ENCODE results near the gene FREY1.

The FREY1 gene

GRCh38 chr11:45927684-45928413, 20.8 kb upstream of the FREY1 start:
- DNase-seq, result no peak

DNA sequence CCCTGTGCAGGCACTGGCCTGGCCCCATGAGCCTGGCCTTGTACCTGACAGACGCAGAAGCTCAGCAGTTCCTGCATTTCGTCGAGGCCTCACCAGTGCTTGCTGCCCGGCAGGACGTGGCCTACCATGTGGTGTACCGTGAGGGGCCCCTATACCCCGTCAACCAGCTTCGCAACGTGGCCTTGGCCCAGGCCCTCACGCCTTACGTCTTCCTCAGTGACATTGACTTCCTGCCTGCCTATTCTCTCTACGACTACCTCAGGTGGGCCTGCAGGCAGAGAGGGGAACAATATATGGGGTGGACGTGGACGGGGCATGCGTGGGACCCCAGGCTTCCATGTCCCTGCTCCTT, 20.2 kb upstream of the FREY1 start:
- DNase-seq, result no peak

DNA sequence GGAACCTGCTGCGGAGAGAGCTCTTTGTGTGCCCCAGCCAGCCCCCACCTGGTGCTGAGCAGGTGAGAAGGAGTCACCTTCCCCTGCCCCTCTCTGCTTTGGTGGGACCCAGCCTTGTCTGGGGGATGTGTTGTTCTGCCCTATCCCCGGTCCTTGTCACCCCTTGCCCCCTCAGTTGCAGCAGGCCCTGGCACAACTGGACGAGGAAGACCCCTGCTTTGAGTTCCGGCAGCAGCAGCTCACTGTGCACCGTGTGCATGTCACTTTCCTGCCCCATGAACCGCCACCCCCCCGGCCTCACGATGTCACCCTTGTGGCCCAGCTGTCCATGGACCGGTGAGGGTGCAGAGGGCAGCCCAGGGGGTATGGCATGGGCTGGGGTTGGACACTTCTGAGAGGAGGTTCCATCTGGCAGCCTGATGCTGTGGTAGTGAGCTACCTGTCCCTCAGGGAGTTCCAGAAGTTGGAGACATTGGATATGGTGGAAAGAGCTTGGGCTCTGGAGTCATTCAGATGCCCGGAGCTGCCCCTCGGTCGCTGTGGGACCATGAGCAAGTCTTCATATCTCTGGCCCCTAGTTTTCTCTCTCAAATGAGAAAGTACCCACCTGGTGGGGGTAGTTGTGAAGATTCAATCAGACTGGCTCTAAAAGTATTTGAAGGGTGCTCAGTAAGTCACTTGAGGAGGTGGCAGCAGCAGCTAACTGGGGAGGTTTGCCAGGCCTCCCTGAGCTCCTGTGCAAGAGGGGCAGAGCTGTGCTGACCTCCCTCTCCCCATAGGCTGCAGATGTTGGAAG, 19.7 kb upstream of the FREY1 start:
- DNase-seq, result no peak

DNA sequence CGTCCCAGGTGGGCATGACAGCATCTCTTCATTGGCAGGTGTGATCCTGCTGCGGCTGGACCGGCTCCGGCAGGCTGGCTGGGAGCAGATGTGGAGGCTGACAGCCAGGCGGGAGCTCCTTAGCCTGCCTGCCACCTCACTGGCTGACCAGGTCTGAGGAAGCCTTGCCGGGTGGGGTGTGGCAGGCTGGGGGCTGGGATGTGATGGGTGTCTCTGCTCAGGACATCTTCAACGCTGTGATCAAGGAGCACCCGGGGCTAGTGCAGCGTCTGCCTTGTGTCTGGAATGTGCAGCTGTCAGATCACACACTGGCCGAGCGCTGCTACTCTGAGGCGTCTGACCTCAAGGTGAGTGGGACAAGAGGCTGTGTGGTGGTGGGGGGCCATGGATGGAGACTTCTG, 18.9 kb upstream of the FREY1 start:
- DNase-seq, result no peak

GRCh38 chr11:45925550-45925949, 18.5 kb upstream of the FREY1 start:
- DNase-seq, result no peak

GRCh38 chr11:45924927-45925326, 17.9 kb upstream of the FREY1 start:
- DNase-seq, result no peak

- DNase-seq, result no peak
Measured at GRCh38 chr11:45924036-45924915, 17.2 kb upstream of the FREY1 start.

- no peak for DNase-seq
Measured at GRCh38 chr11:45922425-45923082, 15.5 kb upstream of the FREY1 start, which contains the start of gene LARGE2. Gene LARGE2, plus strand, starts transcription at chr11:45922656. Its CDS starts 227 bp downstream, at chr11:45922883.

- no peak for DNase-seq
Measured at GRCh38 chr11:45921561-45922424, 14.7 kb upstream of the FREY1 start.

DNA sequence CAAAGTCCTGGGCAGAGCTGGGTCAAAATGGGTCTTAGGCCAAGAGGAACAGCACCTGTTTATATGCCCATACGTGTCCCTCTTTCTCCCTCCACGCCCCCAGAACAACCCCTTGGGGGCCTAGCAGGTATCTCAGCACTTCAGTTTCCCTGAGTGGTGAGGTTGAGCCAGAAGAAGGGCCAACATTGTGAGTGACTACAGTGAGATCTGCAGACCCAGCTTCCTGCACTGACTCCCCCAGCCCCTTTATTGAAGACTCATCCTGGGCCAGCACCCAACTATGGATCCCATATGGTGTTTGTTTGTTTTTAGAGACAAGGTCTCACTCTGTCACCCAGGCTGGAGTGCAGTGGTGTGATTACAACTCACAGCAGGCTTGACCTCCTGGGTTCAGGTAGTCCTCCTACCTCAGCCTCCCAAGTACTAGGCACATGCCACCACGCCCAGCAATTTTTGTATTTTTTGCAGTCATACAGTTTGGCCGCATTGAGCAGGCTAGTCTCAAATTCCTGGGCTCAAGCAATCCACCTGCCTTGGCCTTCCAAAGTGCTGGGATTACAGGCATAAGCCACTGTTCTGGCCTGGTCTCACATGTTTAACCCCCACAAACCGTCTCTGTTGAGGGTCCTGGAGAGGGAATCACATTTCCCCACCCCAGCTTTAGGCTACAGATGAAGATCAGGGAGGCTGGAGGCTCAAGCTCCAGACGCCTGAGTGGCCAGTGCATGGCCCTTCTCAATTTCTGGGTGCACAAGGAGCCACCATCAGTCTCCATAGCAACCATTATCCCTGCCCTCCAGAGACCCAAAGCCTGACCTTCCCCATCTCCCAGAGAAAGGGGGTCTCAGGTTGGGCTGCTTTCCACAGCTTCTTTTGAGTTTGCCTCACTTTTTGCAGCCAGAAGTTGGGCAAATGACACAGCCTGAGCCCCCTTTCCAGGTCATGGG, 13.7 kb upstream of the FREY1 start:
- no peak for DNase-seq

DNA sequence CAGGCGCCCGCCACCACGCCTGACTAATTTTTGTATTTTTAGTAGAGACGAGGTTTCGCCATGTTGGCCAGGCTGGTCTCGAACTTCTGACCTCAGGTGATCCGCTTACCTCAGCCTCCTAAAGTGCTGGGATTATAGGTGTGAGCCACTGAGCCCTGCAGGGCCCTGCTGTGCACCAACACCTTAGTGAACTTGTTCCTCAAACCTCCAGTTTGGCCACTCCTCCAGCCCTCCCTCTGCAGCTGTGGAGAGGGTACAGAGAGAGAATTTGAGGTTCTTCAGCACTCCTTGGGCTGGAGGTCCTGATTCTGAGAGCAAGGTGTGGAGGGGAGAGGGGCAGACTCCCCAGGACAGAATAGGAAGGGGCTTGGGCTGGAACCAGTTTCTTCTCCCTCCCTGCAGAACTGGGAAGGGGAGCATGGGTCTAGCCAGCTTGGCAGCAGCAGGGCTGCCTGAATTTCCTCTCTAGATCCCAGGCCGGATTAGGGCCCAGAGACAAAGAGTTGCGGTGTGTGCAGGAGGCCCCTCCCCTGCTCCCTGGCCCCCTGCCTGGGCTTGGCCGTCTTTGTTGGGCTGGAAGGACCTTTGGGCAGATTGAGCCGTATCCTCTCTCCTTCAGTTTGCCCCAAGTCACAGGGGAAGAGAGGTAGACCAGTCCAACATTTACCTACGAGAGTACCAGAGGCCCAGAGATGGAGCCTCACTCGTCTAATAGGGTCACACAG, 12.9 kb upstream of the FREY1 start:
- no peak for DNase-seq

- no peak for DNase-seq
Measured at GRCh38 chr11:45918962-45919675, 12.0 kb upstream of the FREY1 start.

DNA sequence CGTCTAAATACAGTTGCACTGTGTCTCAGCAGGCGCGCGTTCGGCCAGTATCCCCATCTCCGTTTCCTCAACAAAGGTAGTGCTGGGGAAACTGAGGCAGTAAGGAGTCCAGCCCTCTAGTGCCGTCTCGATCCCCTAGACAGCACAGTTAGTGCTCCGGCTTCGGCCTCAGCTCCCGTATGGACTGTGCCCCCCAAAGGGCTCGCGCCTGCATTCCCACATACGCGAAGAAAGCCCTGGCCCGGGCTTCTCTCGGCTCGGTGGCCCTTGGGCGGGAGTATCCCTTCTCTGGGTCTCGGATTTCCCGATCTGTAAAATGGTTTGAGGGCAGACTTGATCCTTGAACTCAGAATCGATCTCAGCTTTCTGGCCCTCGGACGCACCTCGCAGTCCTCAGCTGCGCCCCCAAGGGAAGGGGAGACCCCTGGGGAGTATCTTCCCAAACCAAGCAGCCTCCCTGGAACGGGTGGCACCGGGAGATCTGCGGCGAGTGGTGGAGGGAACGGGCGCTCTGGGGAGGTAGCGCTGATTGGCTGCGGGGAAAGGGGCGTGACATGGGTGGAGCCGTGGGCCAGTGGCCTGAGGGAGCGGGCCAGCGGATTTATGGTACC, 11.4 kb upstream of the FREY1 start:
- peak; percentile 41 to 60 for DNase-seq

DNA sequence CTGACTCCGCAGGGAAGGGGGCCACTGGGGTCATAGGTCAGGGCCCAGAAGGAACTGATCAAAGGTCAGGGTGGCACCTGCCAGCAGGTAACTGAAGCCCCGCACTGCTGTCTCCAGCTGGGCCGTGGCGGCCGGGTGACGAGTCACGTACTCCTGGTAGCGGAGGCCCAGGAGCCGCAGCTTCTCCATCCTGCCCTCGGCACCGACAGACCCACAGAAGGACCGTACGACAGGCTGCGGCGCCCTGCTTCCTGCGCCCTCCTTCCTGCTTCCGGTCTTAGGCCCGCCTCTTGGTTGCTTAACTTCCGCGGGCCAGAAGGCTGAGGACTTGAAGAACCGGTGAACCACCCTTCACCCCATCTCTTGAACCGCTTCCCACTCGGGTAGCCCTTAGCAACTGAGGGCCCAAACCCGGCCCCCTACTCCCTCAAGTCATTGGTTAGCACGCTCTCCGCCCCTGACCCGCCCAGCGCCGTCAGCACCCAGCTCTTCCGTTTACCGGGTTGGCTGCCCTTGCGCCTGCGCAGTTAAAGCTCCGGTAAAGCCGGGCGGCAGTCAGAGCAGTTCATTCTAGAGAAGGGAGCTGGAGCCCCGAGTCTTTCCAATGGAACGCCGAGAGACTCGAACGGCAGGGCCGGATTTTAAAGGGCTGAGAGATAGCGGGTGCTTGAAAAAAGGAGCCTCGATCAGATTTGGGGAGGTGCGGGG, 10.7 kb upstream of the FREY1 start, which contains the start of gene PEX16:
Gene PEX16, minus strand, starts transcription at position 255 of the 708 bp plus-strand sequence. Its CDS starts 66 bp downstream, at position 189.
- peak; percentile 90 to 97 for DNase-seq

- DNase-seq, result no peak
Measured at GRCh38 chr11:45917286-45917622, 10.2 kb upstream of the FREY1 start.

- DNase-seq, result no peak
Measured at GRCh38 chr11:45915446-45915845, 8.4 kb upstream of the FREY1 start.

GRCh38 chr11:45913942-45914635, 7.0 kb upstream of the FREY1 start:
- DNase-seq, result no peak

Measured in stimulated activated CD4-positive, alpha-beta T cell treated with anti-CD3 and anti-CD28 coated beads, Interleukin-4, amount 100 ng/mL, for 4 hours (primary cell).